ENCODE data around the gene KCNA10.

Gene KCNA10

GRCh38 chr1:110519125-110519810 lies at the start of gene KCNA10:
TSS of gene KCNA10 (minus strand) at chr1:110519175. CDS start at chr1:110518787, 388 bp downstream.
- Histone ChIP-seq H3K27me3 (ENCODE audit: control insufficient read depth, insufficient read depth, low read length) (peaks cover 18% of the 10 kb centered on the region), H3K4me1 (ENCODE audit: control insufficient read depth, insufficient read depth, low read length) (no peaks in the 10 kb centered on the region), H3K9ac (ENCODE audit: low read length) (no peak within 1 kb of the TSS), H3K4me3 (ENCODE audit: low read length) (no peak within 1 kb of the TSS), H3K9me3 (ENCODE audit: control insufficient read depth, low read length) (no peaks in the 10 kb centered on the region), H3K36me3 (ENCODE audit: control insufficient read depth, insufficient read depth, low read length) (no peaks in the 10 kb centered on the region)

- Histone ChIP-seq H3K9ac (ENCODE audit: low read length) (no peak overlapping the region), H3K27me3 (ENCODE audit: control insufficient read depth, insufficient read depth, low read length) (peaks cover 3% of the 10 kb centered on the region), H3K4me3 (ENCODE audit: low read length) (no peak overlapping the region), H3K36me3 (ENCODE audit: control insufficient read depth, insufficient read depth, low read length) (no peaks in the 10 kb centered on the region), H3K9me3 (ENCODE audit: control insufficient read depth, low read length) (no peaks in the 10 kb centered on the region), H3K4me1 (ENCODE audit: control insufficient read depth, insufficient read depth, low read length) (no peaks in the 10 kb centered on the region)
Measured at GRCh38 chr1:110566836-110567235, 47.9 kb upstream of the KCNA10 start.

- no peaks in the 10 kb centered on the region for H3K4me1 ChIP-seq (ENCODE audit: control insufficient read depth, insufficient read depth, low read length)
- peaks cover 8% of the 10 kb centered on the region for H3K27me3 ChIP-seq (ENCODE audit: control insufficient read depth, insufficient read depth, low read length)
- H3K36me3 ChIP-seq (ENCODE audit: control insufficient read depth, insufficient read depth, low read length): no peaks in the 10 kb centered on the region
- H3K9ac ChIP-seq (ENCODE audit: low read length): no peak overlapping the region
- no peaks in the 10 kb centered on the region for H3K9me3 ChIP-seq (ENCODE audit: control insufficient read depth, low read length)
- no peak overlapping the region for H3K4me3 ChIP-seq (ENCODE audit: low read length)
Measured at GRCh38 chr1:110565565-110565964, 46.6 kb upstream of the KCNA10 start.

- H3K27me3 ChIP-seq (ENCODE audit: control insufficient read depth, insufficient read depth, low read length): peaks cover 8% of the 10 kb centered on the region
- H3K36me3 ChIP-seq (ENCODE audit: control insufficient read depth, insufficient read depth, low read length): no peaks in the 10 kb centered on the region
- no peak overlapping the region for H3K4me3 ChIP-seq (ENCODE audit: low read length)
- H3K9me3 ChIP-seq (ENCODE audit: control insufficient read depth, low read length): no peaks in the 10 kb centered on the region
- H3K4me1 ChIP-seq (ENCODE audit: control insufficient read depth, insufficient read depth, low read length): no peaks in the 10 kb centered on the region
- no peak overlapping the region for H3K9ac ChIP-seq (ENCODE audit: low read length)
Measured at GRCh38 chr1:110563089-110563488, 44.1 kb upstream of the KCNA10 start.

GRCh38 chr1:110561596-110561995 lies 42.6 kb upstream of the KCNA10 start:
- no peak overlapping the region for H3K9ac ChIP-seq (ENCODE audit: low read length)
- H3K4me1 ChIP-seq (ENCODE audit: control insufficient read depth, insufficient read depth, low read length): no peaks in the 10 kb centered on the region
- H3K4me3 ChIP-seq (ENCODE audit: low read length): no peak overlapping the region
- peaks cover 20% of the 10 kb centered on the region for H3K27me3 ChIP-seq (ENCODE audit: control insufficient read depth, insufficient read depth, low read length)
- no peaks in the 10 kb centered on the region for H3K9me3 ChIP-seq (ENCODE audit: control insufficient read depth, low read length)
- H3K36me3 ChIP-seq (ENCODE audit: control insufficient read depth, insufficient read depth, low read length): no peaks in the 10 kb centered on the region

GRCh38 chr1:110559157-110559556 lies 40.2 kb upstream of the KCNA10 start:
- no peaks in the 10 kb centered on the region for H3K36me3 ChIP-seq (ENCODE audit: control insufficient read depth, insufficient read depth, low read length)
- H3K4me1 ChIP-seq (ENCODE audit: control insufficient read depth, insufficient read depth, low read length): no peaks in the 10 kb centered on the region
- no peaks in the 10 kb centered on the region for H3K9me3 ChIP-seq (ENCODE audit: control insufficient read depth, low read length)
- no peak overlapping the region for H3K4me3 ChIP-seq (ENCODE audit: low read length)
- no peak overlapping the region for H3K9ac ChIP-seq (ENCODE audit: low read length)
- H3K27me3 ChIP-seq (ENCODE audit: control insufficient read depth, insufficient read depth, low read length): peaks cover 43% of the 10 kb centered on the region

- peaks cover 50% of the 10 kb centered on the region for H3K27me3 ChIP-seq (ENCODE audit: control insufficient read depth, insufficient read depth, low read length)
- no peak overlapping the region for H3K4me3 ChIP-seq (ENCODE audit: low read length)
- no peaks in the 10 kb centered on the region for H3K9me3 ChIP-seq (ENCODE audit: control insufficient read depth, low read length)
- H3K36me3 ChIP-seq (ENCODE audit: control insufficient read depth, insufficient read depth, low read length): no peaks in the 10 kb centered on the region
- H3K4me1 ChIP-seq (ENCODE audit: control insufficient read depth, insufficient read depth, low read length): no peaks in the 10 kb centered on the region
- no peak overlapping the region for H3K9ac ChIP-seq (ENCODE audit: low read length)
Measured at GRCh38 chr1:110557481-110557880, 38.5 kb upstream of the KCNA10 start.

GRCh38 chr1:110556471-110556807 lies 37.5 kb upstream of the KCNA10 start:
- Histone ChIP-seq H3K9ac (ENCODE audit: low read length) (no peak overlapping the region), H3K27me3 (ENCODE audit: control insufficient read depth, insufficient read depth, low read length) (peaks cover 55% of the 10 kb centered on the region)

GRCh38 chr1:110555807-110556470 lies 37.0 kb upstream of the KCNA10 start:
- Histone ChIP-seq H3K27me3 (ENCODE audit: control insufficient read depth, insufficient read depth, low read length) (peaks cover 53% of the 10 kb centered on the region), H3K36me3 (ENCODE audit: control insufficient read depth, insufficient read depth, low read length) (no peaks in the 10 kb centered on the region), H3K4me3 (ENCODE audit: low read length) (no peak overlapping the region)

More at GRCh38 chr1:110556471-110556807, 37.5 kb upstream of the KCNA10 start:
- Histone ChIP-seq H3K36me3 (ENCODE audit: control insufficient read depth, insufficient read depth, low read length) (no peaks in the 10 kb centered on the region), H3K4me3 (ENCODE audit: low read length) (no peak overlapping the region), H3K4me1 (ENCODE audit: control insufficient read depth, insufficient read depth, low read length) (no peaks in the 10 kb centered on the region), H3K9me3 (ENCODE audit: control insufficient read depth, low read length) (no peaks in the 10 kb centered on the region)

GRCh38 chr1:110554871-110555801 lies 36.2 kb upstream of the KCNA10 start:
- Histone ChIP-seq H3K9ac (ENCODE audit: low read length) (no peak overlapping the region), H3K9me3 (ENCODE audit: control insufficient read depth, low read length) (no peaks in the 10 kb centered on the region), H3K4me1 (ENCODE audit: control insufficient read depth, insufficient read depth, low read length) (no peaks in the 10 kb centered on the region), H3K27me3 (ENCODE audit: control insufficient read depth, insufficient read depth, low read length) (peaks cover 56% of the 10 kb centered on the region), H3K36me3 (ENCODE audit: control insufficient read depth, insufficient read depth, low read length) (no peaks in the 10 kb centered on the region), H3K4me3 (ENCODE audit: low read length) (no peak overlapping the region)

More at GRCh38 chr1:110555807-110556470, 37.0 kb upstream of the KCNA10 start:
- Histone ChIP-seq H3K9ac (ENCODE audit: low read length) (no peak overlapping the region), H3K4me1 (ENCODE audit: control insufficient read depth, insufficient read depth, low read length) (no peaks in the 10 kb centered on the region), H3K9me3 (ENCODE audit: control insufficient read depth, low read length) (no peaks in the 10 kb centered on the region)

- Histone ChIP-seq H3K27me3 (ENCODE audit: control insufficient read depth, insufficient read depth, low read length) (peaks cover 41% of the 10 kb centered on the region), H3K4me1 (ENCODE audit: control insufficient read depth, insufficient read depth, low read length) (peaks cover 5% of the 10 kb centered on the region), H3K9ac (ENCODE audit: low read length) (no peak overlapping the region), H3K4me3 (ENCODE audit: low read length) (no peak overlapping the region), H3K9me3 (ENCODE audit: control insufficient read depth, low read length) (no peaks in the 10 kb centered on the region), H3K36me3 (ENCODE audit: control insufficient read depth, insufficient read depth, low read length) (no peaks in the 10 kb centered on the region)
Measured at GRCh38 chr1:110551278-110551809, 32.4 kb upstream of the KCNA10 start.
